ENCODE results near the gene CLMN.
"Not testable (repeated sequence)": the region's sequence is repeated elsewhere in the genome, so short reads cannot be mapped to it uniquely, and the experiment has no call there.

Gene CLMN

DNA sequence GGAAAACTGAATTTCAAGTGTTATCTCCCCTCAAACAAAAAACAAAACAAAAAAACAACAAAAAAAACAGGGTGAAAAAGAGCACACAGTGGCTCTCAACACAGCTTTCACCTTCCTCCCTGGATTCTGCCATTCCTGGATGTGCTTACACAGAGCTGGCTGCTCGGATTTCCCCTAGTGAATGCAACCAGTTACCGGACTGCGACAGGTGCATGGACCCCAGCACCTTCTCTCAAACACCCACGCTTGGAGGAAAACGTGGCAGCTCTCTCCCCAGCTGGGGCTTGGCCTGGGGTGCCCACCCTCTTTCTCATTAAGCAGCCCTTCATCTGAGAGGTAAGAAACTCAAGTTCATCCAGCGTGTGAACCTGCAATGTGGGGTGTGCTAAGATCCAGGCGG, 128.9 kb downstream of the CLMN start:
- no peak for DNase-seq (ENCODE audit: low read depth)

DNA sequence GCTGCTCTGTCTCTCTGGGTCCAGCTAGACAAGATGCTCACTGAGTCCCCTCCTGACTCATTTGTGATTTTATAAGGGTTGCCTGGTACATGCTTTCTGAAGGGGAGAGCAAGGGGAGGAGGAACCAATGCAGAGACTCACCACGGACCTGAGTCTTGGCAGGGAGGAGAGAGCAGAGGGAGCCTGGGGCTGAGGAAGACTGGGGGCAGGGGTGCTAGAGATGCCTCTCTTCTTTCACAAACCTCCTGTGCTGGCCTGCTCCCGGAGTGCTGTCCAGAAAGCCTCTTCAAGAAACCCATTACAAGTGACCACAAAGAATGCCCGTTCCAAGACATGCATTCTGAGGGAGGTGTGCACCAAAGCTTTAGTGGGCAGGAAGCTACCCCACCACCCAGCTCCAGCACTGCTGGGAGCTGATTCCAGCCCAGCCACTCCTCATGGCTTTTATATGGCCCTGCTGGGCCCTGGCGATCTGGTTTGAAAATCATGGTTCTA, 129.3 kb downstream of the CLMN start:
- DNase-seq (ENCODE audit: low read depth): no peak

DNA sequence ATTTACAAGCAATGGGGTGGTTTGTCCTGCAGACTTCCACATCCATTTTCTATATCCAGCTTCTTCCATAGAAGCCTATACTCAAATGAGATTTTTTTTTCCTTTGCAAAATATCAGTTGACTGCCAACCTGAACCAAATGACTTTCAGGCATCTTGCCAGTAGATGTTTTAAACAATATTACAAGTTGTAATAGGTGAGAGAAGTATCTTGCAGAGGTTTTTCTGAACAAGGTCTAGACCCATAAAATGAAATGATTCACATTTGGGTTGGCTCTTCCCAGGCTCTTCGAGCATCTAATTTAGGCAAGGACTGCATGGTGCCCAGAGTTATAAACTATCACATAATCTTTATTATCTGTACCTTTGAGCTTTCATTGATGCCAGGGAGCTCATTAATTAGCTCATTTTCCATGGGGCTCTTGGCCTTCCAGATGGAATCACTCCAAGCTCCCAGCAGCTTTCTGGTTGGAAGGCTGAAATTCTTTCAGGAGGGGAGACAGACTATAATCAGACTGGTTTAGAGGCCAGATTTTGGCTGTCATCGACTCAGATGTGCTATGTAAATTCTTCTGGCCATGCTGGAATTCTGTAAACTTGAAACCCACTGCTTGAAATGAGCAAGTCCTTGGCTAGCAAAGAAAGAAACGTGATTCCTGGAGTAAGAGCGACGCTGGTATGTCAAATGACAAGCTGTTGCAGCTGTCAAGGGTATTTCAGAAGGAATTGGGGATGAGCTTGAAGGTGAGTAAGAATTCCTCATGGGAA, 130.2 kb downstream of the CLMN start:
- DNase-seq (ENCODE audit: low read depth): no peak

- DNase-seq (ENCODE audit: low read depth): no peak
These were observed 131.3 kb downstream of the CLMN start for GRCh38 chr14:95188380-95188779.

DNA sequence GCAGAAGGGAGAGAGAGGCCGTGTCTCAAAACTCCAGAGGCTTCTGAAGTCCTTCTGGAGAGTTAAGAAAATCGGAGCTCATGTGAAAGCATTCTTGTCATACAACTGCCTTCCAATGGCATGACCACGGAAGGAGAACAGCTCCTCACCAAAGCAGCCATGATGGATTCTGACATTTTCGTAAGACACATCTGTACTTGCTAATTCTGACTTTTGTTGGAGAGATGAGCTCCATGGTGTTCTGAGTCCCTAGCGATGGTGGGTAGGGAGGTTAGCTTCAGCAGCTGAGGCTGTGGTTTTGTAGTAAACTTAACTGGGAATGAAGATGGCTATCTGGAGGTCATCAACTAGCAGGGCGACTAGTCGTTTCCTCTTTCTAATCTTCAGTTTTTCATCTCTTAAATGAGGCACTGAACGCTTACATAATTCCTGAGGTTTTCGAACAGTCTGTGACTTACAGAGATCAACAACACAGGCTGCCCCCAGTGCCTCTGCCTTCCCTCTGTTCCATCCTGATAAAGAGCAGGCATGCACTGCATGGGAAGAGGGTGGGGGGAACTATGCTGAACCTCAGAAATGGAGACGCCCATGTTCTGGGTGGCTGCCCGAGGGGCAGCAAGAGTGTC, 133.8 kb downstream of the CLMN start:
- no peak for DNase-seq (ENCODE audit: low read depth)

- no peak for DNase-seq (ENCODE audit: low read depth)
These were observed 134.5 kb downstream of the CLMN start for GRCh38 chr14:95185033-95185766.

DNA sequence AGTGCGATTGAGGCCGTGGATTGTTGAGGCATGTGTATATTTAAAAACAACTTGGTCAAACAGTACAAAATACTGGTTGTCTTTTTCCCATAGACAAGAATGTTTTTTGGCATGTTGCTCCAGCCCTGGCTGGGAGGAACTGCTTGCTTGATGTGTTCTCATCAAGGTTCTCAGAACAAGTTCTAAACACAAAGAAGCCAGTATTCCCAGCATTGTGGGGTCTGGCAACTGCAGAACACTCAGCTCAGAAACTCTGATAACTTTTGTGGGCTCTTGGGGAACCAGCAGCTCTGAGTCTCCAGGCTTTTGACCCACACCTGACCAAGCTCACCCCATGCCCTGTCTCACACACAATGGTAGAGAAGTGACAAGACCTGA, 135.3 kb downstream of the CLMN start:
- no peak for DNase-seq (ENCODE audit: low read depth)

DNA sequence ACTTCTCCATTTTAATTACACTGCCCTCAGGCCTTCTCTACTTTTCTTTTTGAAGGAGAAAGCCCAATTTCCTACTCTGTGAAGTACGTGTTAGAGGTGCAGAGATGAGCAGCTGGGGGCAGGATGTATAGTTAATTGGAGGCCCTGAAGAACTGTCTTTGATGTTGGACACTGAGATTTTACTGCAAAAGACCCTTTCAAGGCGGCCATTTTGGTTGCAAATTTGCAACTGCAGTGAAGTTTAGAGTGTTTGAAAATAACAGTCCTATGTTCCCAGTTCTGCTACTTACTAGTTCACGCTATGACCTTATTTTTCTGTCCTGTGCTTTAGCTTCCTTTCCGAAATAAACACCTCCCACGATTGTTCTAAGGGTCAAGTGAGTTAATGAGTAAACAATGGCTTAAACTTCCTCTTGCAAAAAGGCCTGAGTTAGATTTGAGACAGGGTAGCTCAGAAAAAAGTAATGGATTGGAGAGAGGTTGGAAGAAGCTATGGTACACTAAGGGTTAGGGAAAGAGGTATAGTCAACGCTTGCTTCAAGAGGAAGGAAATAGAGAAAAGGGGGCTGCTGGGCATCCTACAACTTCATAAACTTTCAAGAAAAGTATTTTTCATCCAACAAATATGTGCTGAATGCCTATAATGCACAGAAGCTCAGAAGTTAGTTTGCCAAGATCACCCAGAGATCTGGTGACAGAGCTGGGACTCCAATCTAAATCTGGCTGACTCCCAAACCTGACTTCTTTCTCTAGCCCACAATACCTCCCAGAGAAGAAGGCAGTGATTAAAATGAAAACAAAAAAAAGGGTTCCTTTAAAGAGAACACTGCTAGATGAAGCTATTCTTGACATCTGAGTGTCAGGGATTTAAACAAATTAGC, 135.9 kb downstream of the CLMN start:
- DNase-seq (ENCODE audit: low read depth): no peak

GRCh38 chr14:95183082-95183481, 136.6 kb downstream of the CLMN start:
- DNase-seq (ENCODE audit: low read depth): no peak

DNA sequence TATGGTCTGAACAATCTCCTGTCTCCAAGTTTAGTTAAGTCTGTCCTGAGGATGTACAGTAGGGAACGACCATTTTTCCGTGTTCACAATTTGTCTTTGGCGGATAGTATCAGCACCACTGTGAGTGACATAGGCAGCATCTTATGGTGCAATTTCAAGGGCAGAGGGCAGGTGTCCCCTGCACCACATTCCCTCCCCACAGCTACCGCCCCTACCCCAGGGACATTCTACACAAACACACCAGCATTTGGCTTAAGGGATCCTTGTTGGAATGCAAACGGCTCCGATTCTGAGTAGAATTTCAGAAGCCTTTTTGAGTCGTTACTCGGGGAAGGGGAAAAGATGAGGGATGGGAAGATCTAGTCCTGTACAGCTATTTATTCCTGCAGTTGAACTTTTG, 137.3 kb downstream of the CLMN start:
- DNase-seq (ENCODE audit: low read depth): no peak

DNA sequence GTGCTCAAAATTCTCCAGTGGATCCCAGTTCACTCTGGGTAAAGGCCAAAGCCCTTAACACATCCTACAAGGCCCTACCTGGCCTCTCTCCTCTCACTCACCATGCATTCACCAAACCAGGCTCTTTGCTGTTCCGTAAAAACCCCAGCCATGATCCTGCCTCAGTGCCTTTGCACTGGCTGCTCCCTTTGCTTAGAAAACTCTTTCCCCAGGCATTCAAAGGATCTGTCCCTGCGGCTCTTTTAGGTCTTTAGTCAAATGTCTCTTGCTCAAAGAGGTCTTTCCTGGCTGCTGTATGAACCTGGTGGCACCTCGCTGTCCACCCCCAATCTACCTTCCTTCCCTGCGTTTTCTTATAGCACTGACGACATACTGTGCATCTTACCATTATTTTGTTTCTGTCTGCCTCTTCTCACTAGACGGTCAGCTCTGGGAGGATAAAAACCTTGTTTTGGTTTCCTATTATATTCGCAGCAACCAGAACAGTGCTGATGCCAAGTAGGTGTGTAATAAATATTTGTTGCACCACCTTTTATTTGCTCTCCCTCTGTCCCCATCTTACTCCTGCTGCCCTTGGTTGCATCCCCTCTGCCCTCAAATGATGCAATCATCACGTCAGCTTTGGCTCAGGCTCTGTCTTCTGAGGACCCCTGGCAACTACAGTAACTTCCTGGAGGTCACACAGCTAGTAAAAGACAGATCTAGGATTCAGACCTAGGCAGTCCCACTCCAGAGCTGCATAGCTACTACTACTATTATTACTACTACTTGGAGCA, 138.6 kb downstream of the CLMN start:
- no peak for DNase-seq (ENCODE audit: low read depth)

- DNase-seq (ENCODE audit: low read depth): not testable (repeated sequence)
These were observed 144.0 kb downstream of the CLMN start for GRCh38 chr14:95175670-95176069.

DNA sequence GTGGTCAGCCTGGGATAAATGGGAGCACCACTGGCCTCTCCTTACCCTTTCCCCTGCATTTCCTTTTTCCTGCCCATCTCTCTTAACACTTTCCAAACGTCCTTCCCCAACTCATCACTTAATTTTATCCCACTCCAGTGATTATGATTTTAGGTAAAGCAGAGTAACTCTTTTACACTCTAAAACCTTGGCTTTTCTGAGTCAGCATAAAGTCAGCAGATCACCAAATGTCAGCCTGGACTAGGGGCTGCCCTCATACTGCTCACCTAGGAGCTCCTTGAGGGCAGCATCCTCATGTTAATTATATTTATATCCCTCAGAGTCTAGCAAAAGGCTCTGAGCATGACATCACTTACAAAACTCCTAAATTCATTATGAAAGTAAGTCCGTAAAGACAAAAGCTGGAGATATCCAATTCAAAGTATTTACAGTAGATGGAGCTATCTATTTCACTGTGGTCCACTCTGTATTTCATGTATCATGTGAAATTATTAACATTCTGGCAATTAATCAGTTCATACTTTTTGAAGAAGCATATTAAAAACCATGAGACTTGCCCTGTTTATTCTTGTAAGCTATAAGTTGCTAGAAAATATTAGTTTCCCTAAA, 145.4 kb downstream of the CLMN start:
- no peak for DNase-seq (ENCODE audit: low read depth)

DNA sequence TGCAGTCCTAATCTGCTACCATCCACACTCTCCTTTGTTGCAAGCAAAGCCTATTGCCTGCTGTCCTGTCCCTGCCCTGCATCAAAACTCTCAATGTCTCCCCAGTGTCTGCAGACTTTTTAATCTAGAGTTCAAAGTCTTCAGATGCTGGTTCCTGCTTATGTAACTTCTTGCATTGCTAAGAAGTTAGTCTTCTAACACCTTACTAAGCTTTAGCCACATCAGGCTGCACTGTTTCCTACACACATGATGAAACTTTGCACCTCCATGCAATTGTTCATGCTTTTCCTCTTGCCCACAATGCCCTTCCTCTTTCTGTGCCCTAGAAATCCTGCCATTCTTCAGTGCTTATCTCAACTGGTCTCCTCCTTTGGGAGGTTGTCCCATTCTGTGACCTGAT, 146.2 kb downstream of the CLMN start:
- DNase-seq (ENCODE audit: low read depth): no peak

GRCh38 chr14:95167177-95167576, 152.5 kb downstream of the CLMN start:
- DNase-seq (ENCODE audit: low read depth): no peak

DNA sequence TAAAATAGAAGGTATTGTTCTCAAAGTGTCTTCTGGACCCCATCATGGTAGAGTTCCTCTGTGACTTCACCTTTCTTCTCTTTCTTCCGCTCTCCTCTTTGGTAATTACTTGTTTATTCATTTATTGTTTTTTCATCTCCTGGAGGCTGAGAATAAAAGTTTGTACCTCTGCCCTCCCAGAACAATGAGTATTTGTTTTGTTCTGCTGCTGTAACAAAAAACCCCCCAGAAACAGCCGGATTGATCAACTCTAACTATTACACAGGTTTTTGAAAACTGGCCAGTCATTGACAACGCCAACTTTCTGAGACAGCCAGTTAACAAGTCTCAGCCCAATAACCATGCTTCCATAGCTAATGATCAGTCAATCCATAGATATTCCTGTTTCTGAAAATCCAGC, 154.2 kb downstream of the CLMN start:
- DNase-seq (ENCODE audit: low read depth): no peak

DNA sequence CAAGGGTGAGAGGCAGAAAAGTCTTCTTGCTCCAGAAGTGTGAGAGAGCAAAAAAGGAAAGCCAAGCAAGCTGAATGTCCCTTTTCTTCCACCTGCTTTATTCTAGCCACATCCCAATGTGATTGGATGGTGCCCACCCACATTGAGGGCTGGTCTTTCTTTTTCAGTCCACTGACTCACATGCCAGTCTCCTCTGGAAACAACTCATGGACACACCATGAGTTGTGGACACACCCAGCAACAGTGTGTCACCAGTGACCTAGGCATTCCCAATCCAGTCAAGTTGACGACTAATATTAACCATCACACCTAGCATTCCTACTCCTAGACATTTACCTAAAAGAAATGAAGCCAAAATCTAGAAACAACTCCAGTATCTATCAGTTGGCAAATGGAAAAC, 155.2 kb downstream of the CLMN start:
- no peak for DNase-seq (ENCODE audit: low read depth)

- no peak for DNase-seq (ENCODE audit: low read depth)
These were observed 156.0 kb downstream of the CLMN start for GRCh38 chr14:95163666-95164065.

DNA sequence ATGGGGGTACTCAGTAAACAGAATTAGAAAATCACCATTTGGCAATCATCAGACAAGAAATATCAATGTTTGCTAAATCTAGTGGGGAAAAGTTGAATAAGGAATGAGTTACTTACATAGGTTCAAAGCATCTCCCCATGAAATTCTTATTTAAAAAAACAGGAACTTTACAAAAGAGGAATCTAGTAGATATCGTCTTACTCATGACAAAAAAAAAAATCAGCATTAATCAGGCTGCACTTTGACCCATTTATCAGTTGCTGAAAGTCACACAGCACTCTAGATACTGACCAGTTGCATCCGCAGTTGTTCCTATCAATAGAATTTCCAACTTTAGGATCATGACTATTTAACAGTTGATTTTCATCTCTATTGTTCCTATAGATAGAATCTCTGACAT, 156.6 kb downstream of the CLMN start:
- no peak for DNase-seq (ENCODE audit: low read depth)

DNA sequence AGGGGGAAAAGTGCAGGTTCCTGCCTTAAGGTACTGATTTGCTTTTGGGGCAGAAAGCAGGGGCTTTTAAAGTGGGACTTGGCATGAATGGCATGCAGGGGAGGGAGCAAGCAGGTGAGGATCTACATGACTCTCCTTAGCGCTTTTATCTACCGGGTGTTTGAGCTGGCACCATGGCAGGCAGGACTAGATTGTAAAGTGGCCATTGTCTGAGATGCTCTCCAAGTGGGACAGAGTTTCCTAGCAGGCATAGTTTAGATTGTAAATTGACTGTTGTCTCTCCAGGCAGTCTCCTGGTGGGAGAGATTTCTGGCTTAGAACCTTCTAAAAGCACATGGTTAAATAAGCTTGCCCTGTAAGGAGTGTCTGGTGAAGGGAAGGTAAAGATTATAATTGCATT, 157.1 kb downstream of the CLMN start:
- DNase-seq (ENCODE audit: low read depth): no peak
